UCSD-AML1 (cell line): ENCODE results near the gene CLPTM1L.
"Not testable (repeated sequence)": the region's sequence is repeated elsewhere in the genome, so short reads cannot be mapped to it uniquely, and the experiment has no call there.

Experiments used
- DNase-seq: peaks from one replicate; lab custom pipeline; 2025; ENCODE audit not compliant: unreplicated experiment; lab: John Stamatoyannopoulos, UW

CLPTM1L gene

DNA sequence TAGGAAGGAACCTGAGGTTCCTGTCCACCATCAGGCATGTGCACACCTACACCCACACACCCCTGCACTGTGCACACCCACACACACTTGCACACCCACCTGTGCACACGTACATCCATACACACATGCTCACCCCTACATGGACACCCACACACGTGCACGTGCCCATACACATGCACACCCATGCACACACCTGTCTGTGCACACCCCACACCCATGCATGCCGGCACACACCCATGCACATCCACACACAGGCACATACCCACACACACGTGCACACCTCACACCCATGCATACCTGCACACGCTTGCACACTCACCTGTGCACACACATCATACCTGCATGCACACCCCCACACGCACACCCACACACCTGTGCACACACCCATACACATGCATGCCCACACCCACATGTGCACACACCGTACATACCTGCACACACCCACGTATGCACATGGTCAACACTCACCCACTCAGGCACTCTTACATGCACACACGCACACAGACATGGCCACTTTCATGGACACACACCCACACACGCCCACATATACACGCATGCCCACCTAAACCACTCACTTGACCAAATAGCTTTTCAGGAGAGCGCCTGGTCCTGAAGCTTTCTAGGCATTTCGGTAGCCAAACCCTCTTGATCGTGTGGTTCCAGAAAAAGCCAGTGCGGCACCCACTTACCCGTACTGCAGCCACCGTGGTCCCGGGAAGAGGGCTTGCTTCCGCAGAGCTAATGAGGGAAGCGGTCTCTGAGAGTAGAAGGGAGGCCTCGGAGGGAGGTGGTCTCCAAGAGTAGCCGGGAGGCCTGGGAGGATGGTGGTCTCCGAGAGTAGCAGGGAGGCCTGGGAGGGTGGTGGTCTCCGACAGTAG is 36.7 kb upstream of the CLPTM1L start:
- no peak for DNase-seq

GRCh38 chr5:1380910-1381309 is 36.0 kb upstream of the CLPTM1L start:
- no peak for DNase-seq

GRCh38 chr5:1380011-1380817 is 35.3 kb upstream of the CLPTM1L start:
- DNase-seq, result peak; percentile 36

- DNase-seq, result no peak
Observed at GRCh38 chr5:1378866-1379659, 34.2 kb upstream of the CLPTM1L start.

DNA sequence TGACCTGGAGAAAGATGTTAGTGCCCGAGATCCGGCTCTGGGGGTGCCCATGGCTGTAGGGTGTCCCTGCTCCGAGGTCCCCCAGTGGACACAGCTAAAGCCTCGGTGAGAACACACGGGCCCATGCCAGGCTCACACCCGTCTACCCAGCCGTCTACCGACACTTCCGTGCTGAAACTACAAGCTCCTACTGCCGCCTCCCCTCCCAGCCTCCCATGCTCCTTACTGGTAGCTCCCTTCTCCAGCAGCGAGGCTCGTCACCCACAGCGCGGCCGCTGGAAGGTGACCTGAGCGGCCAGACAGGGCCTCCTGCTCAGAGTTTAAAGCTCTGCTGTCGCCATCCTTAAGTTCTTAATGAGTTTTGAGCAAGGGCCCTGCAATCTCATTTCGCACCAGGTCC is 33.2 kb upstream of the CLPTM1L start:
- DNase-seq, result no peak

- DNase-seq, result no peak
Observed at GRCh38 chr5:1376981-1377380, 32.1 kb upstream of the CLPTM1L start.

DNA sequence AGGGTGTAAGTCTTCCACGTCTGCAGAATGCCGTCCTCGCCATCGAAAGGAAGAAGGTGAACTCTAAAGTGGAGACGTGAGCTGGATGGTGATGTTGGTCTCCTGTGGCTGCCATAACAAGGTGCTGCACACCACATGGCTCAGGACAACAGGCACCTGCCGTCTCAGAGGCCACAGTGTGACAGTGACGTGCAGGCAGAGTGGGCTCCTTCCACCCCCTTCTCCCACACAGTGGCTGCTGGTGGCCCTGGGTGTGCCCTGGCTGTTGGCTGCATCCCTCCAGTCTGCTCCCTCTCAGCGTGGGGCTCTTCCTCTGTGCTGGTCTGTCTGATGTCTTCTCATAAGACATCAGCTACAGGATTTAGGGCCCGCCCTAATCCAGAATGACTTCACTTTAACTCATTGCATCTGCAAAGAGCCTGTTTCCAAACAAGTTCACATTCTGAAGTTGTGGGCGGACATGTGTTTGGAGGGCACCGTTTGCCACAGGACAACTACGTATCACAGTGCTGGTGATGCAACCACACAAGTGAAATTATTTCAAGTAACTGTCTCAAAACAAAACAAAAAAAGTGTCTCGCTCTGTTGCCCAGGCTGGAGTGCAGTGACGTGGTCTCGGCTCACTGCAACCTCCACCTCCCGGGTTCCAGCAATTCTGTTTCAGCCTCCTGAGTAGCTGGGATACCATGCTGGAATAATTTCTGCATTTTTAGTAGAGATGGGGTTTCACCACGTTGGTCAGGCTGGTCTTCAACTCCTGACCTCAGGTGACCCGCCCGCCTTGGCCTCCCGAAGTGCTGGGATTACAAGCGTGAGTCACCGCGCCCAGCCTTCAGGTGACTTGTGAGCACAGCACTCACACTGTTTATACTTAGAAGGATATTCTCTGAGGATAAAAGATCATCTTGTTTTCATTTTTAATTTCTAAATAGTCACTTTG is 31.2 kb upstream of the CLPTM1L start:
- no peak for DNase-seq

GRCh38 chr5:1374679-1375055 is 29.8 kb upstream of the CLPTM1L start:
- DNase-seq, result no peak

- DNase-seq, result no peak
Observed at GRCh38 chr5:1374030-1374678, 29.3 kb upstream of the CLPTM1L start.

GRCh38 chr5:1371972-1372342 is 27.1 kb upstream of the CLPTM1L start:
- not testable (repeated sequence) for DNase-seq

DNA sequence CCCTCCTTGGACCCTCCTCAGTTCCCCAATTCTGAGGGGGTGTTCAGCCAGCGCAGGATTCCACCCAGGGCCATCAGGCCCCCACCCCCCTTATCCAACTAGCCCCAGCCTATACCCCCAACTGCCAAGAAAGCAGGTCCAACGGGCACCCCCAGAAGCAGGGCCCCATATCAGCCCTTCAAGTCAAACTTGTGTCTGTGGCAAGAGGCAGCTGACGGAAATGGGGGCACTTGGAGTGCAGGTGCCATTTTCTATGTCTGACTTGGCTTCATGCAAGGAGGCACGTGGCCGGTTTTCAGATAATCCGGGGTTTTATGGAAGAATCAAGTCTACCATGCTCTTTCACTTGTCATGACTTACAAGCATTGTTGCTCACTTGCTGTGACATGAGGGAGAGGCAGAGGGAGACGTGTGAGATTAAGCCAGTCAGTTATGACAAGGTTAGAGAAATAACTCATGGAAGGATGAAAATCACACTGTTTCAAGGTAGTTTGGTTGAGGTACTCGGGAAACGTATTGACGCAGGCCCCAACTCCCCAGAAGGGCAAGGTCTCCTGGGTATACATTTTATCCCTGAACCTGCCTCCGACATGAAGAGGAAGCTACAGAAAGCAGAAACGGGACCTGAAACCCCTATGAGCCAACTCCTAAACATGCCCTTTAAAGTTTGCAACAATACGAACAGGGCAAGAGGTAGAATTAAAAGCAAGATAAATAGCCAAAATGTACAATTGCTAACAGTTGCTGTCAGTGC is 26.5 kb upstream of the CLPTM1L start:
- no peak for DNase-seq

- no peak for DNase-seq
Observed at GRCh38 chr5:1370006-1370405, 25.1 kb upstream of the CLPTM1L start.

- no peak for DNase-seq
Observed at GRCh38 chr5:1368756-1369155, 23.9 kb upstream of the CLPTM1L start.

- no peak for DNase-seq
Observed at GRCh38 chr5:1368236-1368635, 23.3 kb upstream of the CLPTM1L start.

DNA sequence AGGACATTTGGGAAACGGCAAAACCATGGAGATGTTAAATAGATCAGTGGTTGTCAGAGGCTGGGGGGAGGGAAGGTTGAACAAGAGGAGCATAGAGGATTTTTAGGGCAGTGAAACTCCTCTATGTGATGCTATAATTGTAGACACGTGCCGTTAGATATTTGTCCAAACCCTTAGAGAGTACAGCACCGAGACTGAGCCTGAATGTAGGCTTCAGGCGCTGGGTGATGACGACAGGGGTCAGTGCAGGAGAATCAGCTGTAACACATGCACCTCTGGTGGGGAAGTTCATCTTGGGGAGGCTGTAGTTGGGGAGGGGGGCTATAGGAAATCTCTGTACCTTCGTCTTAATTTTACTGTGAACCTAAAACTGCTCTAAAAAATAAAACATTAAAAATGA is 22.2 kb upstream of the CLPTM1L start:
- DNase-seq, result no peak

GRCh38 chr5:1366514-1366913 is 21.6 kb upstream of the CLPTM1L start:
- no peak for DNase-seq

DNA sequence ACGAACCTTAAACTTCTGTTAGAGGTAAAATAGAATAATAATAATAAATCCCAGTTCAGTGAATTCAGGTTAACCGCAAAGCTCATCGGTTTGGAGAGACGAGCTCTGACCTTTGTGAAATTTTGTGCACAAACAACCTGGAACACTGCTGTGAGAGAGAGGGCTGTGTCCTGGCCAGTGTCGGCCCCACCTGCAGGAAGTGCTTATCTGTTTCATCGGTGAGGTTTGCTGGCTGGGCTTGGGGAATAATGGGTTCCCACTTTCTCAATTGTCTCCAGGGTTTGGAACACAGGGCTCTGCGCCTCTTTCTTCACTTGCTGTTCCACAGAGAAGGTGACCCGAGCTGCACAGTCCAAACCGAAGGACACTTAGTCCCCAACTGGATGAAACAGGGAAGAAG is 19.3 kb upstream of the CLPTM1L start:
- DNase-seq, result no peak

GRCh38 chr5:1363581-1363980 is 18.7 kb upstream of the CLPTM1L start:
- no peak for DNase-seq

DNA sequence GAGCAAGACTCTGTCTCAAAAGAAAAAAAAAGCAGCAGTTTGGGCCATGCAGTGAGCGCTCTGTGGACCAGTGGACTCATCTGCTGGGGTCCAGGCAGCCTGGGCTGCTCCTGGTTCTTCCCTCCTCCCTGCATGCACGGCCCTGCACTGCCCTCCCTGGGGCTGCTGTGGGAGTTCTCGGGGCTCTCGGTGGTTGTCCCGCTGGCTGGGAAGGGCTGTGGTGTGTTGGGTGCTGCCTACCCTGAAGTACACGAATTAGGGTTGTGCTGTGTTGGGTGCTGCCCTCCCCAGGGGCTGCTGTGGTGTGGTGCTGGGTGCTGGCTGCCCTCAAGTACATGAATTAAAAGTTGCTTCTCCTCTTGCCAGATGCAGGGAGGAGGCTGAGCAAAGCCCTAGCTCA is 18.3 kb upstream of the CLPTM1L start:
- DNase-seq, result no peak
